Measurements from ENCODE around the gene CTIF. TPM values are rescaled to one million over a fixed set of nuclear protein-coding genes. Genes with fewer than 3 reads are reported as not detected.

CTIF gene
- polyA plus RNA-seq, 3 donors: 0.38 to 8.7 (median 1.2) TPM

DNA sequence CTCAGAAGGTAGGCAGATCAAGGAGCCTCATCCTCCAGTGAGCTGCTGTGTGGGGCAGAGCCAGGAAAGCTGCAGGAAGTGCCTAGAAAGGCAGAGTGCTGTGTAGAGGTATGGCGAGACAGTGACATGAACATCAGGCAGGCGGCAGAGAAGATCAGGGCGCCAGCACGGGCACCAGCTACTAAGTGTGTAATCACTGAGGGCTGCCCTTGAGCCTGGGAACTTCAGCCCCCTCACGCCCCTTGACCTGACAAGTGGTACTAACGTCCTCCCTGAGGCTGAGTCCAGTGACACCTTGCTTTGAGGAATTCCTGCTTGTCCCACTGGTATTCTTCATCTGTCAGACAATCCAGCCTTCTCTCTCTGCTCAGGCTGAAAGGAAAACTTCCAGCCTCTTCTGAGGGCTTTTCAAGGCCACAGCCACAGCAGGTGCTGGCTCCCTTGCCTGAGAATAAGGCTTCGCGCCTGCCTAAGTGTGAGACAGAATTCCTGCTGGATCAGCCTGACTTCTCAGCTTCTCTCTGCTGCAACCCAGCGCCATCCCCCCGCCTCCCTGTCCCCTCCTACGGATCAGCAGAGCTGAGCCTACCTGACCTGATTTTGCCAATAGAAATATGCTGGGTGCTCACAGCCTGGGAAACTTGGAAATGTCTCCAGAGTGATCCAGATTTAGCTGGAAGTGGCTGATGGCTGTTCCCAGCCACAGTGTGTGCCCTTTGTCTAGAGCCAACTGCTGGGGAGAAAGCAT is 263.9 kb downstream of the CTIF start:
- intact Hi-C loops (cut with micrococcal nuclease): no loop called here

GRCh38 chr18:48803518-48803917 is 264.7 kb downstream of the CTIF start:
- H3K9me3 Mint-ChIP-seq: peaks cover 0 to 6% (median 0%) of the 10 kb centered on the region in 7 donors
- intact Hi-C loops (cut with micrococcal nuclease): no loop called here
- H3K36me3 Mint-ChIP-seq: peaks cover 42 to 59% of the 10 kb centered on the region in 2 donors
- peaks cover 0 to 3% (median 2%) of the 10 kb centered on the region in 3 donors for H3K27me3 Mint-ChIP-seq (ENCODE audit: low read depth in 3 of 3)
- no peak overlapping the region for H3K4me3 Mint-ChIP-seq
- Histone ChIP-seq H3K4me2 (replicated peaks; ENCODE audit: extremely low read depth, low read length, poor library complexity, severe bottlenecking) (no peak overlapping the region), H3K79me2 (ENCODE audit: insufficient read depth, low read length) (no peaks in the 10 kb centered on the region), H3K9me3 (replicated peaks in 1 of 2; ENCODE audit: control insufficient read depth in 1 of 2, insufficient read depth in 1 of 2, low read length in 2 of 2) (no peaks in the 10 kb centered on the region), H3K4me3 (replicated peaks in 1 of 3; ENCODE audit: low read depth in 2 of 3, low read length in 3 of 3) (no peak overlapping the region), H3K27ac (ENCODE audit: low read depth in 1 of 2, low read length in 2 of 2) (no peak overlapping the region), H2AFZ (ENCODE audit: insufficient read depth, low read depth, low read length, poor library complexity, severe bottlenecking) (no peak overlapping the region), H4K20me1 (ENCODE audit: insufficient read depth, low read length) (no peaks in the 10 kb centered on the region), H3K9ac (ENCODE audit: insufficient read depth, low read length, poor library complexity, severe bottlenecking) (no peak overlapping the region), H3K27me3 (ENCODE audit: control insufficient read depth in 2 of 2, insufficient read depth in 2 of 2, low read length in 2 of 2) (no peaks in the 10 kb centered on the region), H3K4me1 (ENCODE audit: control insufficient read depth in 1 of 2, insufficient read depth in 2 of 2, low read length in 2 of 2) (no peaks in the 10 kb centered on the region), H3K36me3 (replicated peaks in 1 of 2; ENCODE audit: control insufficient read depth in 1 of 2, insufficient read depth in 2 of 2, low read length in 2 of 2) (peaks cover 0 to 36% of the 10 kb centered on the region in 2 donors)
- no peak overlapping the region for H3K27ac Mint-ChIP-seq
- peaks cover 9% of the 10 kb centered on the region for H3K4me1 Mint-ChIP-seq
- TF ChIP-seq CTCF (IDR thresholded peaks at IDR 0.05): no peak
- DNase-seq: no peak
- 94% methylated on average over 2 of the region's 3 CpGs for WGBS (ENCODE audit: insufficient coverage)

More for the DNA sequence above, 263.9 kb downstream of the CTIF start:
- Histone ChIP-seq H3K4me2 (replicated peaks; ENCODE audit: extremely low read depth, low read length, poor library complexity, severe bottlenecking) (no peak overlapping the region), H3K27me3 (ENCODE audit: control insufficient read depth in 2 of 2, insufficient read depth in 2 of 2, low read length in 2 of 2) (no peaks in the 10 kb centered on the region), H2AFZ (ENCODE audit: insufficient read depth, low read depth, low read length, poor library complexity, severe bottlenecking) (no peak overlapping the region), H3K79me2 (ENCODE audit: insufficient read depth, low read length) (no peaks in the 10 kb centered on the region), H4K20me1 (ENCODE audit: insufficient read depth, low read length) (no peaks in the 10 kb centered on the region), H3K36me3 (replicated peaks in 1 of 2; ENCODE audit: control insufficient read depth in 1 of 2, insufficient read depth in 2 of 2, low read length in 2 of 2) (peaks cover 0 to 36% of the 10 kb centered on the region in 2 donors), H3K27ac (ENCODE audit: low read depth in 1 of 2, low read length in 2 of 2) (no peak overlapping the region), H3K9ac (ENCODE audit: insufficient read depth, low read length, poor library complexity, severe bottlenecking) (no peak overlapping the region), H3K9me3 (replicated peaks in 1 of 2; ENCODE audit: control insufficient read depth in 1 of 2, insufficient read depth in 1 of 2, low read length in 2 of 2) (no peaks in the 10 kb centered on the region), H3K4me3 (replicated peaks in 1 of 3; ENCODE audit: low read depth in 2 of 3, low read length in 3 of 3) (no peak overlapping the region), H3K4me1 (ENCODE audit: control insufficient read depth in 1 of 2, insufficient read depth in 2 of 2, low read length in 2 of 2) (no peaks in the 10 kb centered on the region)
- Mint-ChIP-seq H3K9me3 (peaks cover 0 to 6% (median 0%) of the 10 kb centered on the region in 7 donors), H3K4me1 (peaks cover 9% of the 10 kb centered on the region), H3K4me3 (no peak overlapping the region), H3K36me3 (peaks cover 44 to 65% of the 10 kb centered on the region in 2 donors), H3K27me3 (ENCODE audit: low read depth in 3 of 3) (peaks cover 0 to 3% (median 2%) of the 10 kb centered on the region in 3 donors), H3K27ac (peak overlapping the region in 2 of 7 donors; percentile 23 to 27)
- no peak for DNase-seq
- TF ChIP-seq CTCF (IDR thresholded peaks at IDR 0.05): no peak
- WGBS (ENCODE audit: insufficient coverage): 97% methylated on average over 11 of the region's 11 CpGs
